A549 (cell line): ENCODE data around the gene TNFSF11.

ENCODE experiments used
- CEBPB ChIP-seq, 2 experiments: fragments of >200 bp in 1 of 2; sonication (Bioruptor Twin) in 1 of 2; formaldehyde crosslinking in 1 of 2; IDR thresholded peaks; 2 replicates each; pipeline ENCODE4 v1.6.1; 2012 to 2016
- CHD4 ChIP-seq: fragments of 200-600 bp; sonication (generic); IDR thresholded peaks from 2 replicates; pipeline ENCODE4 v1.6.1; 2016; ENCODE audit warnings: antibody characterized with exemption, mild to moderate bottlenecking, borderline replicate concordance
- POLR2A ChIP-seq: IDR thresholded peaks from 2 replicates; pipeline ENCODE4 v1.6.1; 2012; ENCODE audit warnings: mild to moderate bottlenecking, low read length
- RFX5 ChIP-seq: fragments of 450-650 bp; IDR thresholded peaks from 2 replicates; pipeline ENCODE4 v1.7.1; 2014; ENCODE audit warnings: antibody characterized with exemption, mild to moderate bottlenecking, moderate library complexity
- RNF2 ChIP-seq: fragments of 200-600 bp; sonication (generic); IDR thresholded peaks from 2 replicates; pipeline ENCODE4 v1.6.1; 2016; ENCODE audit warnings: low read depth, mild to moderate bottlenecking, antibody characterized with exemption, moderate library complexity, borderline replicate concordance
- TF ChIP-seq, protein P1 (sequence below): fragments of >200 bp; sonication (Bioruptor Twin); formaldehyde crosslinking; IDR thresholded peaks from 3 replicates; pipeline ENCODE4 v1.5.1; 2016
- TF ChIP-seq, protein P2 (sequence below): IDR thresholded peaks from 2 replicates; pipeline ENCODE4 v1.6.1; 2012
- TF ChIP-seq, protein P3 (sequence below): fragments of 250-450 bp; sonication (Bioruptor Pico); IDR thresholded peaks from 2 replicates; pipeline ENCODE4 v1.5.0; 2020; ENCODE audit warnings: low read depth, mild to moderate bottlenecking, moderate library complexity
- TF ChIP-seq, protein P4 (sequence below): fragments of >200 bp; sonication (Bioruptor Twin); formaldehyde crosslinking; IDR thresholded peaks from 3 replicates; pipeline ENCODE4 v1.6.1; 2016

DNA sequence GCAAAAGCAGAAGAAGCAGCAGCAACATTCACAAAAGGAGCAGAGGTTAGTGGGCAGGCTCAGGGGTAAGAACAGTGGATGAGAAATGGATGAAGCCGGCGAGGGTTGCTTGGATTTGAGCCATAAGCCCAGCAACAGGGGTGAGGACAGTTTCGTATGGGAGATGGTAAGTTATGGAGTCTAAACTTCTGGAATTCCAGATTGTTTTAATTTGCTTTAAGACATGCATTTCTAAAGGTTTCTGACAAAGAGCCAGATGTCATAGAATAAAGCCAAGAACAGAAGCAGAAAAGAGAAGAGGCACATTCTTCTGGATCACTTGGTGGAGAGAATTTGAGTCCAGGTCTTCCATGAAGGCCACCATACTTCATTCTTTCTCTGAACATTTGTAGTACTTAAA, 76.6 kb downstream of the TNFSF11 start:
- TF ChIP-seq, protein P1, sequence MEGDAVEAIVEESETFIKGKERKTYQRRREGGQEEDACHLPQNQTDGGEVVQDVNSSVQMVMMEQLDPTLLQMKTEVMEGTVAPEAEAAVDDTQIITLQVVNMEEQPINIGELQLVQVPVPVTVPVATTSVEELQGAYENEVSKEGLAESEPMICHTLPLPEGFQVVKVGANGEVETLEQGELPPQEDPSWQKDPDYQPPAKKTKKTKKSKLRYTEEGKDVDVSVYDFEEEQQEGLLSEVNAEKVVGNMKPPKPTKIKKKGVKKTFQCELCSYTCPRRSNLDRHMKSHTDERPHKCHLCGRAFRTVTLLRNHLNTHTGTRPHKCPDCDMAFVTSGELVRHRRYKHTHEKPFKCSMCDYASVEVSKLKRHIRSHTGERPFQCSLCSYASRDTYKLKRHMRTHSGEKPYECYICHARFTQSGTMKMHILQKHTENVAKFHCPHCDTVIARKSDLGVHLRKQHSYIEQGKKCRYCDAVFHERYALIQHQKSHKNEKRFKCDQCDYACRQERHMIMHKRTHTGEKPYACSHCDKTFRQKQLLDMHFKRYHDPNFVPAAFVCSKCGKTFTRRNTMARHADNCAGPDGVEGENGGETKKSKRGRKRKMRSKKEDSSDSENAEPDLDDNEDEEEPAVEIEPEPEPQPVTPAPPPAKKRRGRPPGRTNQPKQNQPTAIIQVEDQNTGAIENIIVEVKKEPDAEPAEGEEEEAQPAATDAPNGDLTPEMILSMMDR = no peak
- TF ChIP-seq RNF2 (no peak), POLR2A (no peak), RFX5 (no peak), CHD4 (no peak), CEBPB (IDR thresholded peaks at IDR 0.05) (no peak)
- TF ChIP-seq, protein P2, sequence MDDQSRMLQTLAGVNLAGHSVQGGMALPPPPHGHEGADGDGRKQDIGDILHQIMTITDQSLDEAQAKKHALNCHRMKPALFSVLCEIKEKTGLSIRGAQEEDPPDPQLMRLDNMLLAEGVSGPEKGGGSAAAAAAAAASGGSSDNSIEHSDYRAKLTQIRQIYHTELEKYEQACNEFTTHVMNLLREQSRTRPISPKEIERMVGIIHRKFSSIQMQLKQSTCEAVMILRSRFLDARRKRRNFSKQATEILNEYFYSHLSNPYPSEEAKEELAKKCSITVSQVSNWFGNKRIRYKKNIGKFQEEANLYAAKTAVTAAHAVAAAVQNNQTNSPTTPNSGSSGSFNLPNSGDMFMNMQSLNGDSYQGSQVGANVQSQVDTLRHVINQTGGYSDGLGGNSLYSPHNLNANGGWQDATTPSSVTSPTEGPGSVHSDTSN = no peak
- TF ChIP-seq, protein P3, sequence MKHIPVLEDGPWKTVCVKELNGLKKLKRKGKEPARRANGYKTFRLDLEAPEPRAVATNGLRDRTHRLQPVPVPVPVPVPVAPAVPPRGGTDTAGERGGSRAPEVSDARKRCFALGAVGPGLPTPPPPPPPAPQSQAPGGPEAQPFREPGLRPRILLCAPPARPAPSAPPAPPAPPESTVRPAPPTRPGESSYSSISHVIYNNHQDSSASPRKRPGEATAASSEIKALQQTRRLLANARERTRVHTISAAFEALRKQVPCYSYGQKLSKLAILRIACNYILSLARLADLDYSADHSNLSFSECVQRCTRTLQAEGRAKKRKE = no peak
- TF ChIP-seq, protein P4, sequence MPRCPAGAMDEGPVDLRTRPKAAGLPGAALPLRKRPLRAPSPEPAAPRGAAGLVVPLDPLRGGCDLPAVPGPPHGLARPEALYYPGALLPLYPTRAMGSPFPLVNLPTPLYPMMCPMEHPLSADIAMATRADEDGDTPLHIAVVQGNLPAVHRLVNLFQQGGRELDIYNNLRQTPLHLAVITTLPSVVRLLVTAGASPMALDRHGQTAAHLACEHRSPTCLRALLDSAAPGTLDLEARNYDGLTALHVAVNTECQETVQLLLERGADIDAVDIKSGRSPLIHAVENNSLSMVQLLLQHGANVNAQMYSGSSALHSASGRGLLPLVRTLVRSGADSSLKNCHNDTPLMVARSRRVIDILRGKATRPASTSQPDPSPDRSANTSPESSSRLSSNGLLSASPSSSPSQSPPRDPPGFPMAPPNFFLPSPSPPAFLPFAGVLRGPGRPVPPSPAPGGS = no peak
